H1 (cell line): ENCODE measurements around the gene USP30.

Experiments
- BRCA1 ChIP-seq: IDR thresholded peaks from 2 replicates; pipeline ENCODE4 v1.6.1; 2012; ENCODE audit warnings: low read depth, low read length, improper control_type of control experiment
- CBX5 ChIP-seq: fragments of 300-800, 300-1000 bp; sonication (generic); IDR thresholded peaks from 2 replicates; pipeline ENCODE4 v1.7.1; 2016; ENCODE audit warnings: antibody characterized with exemption, low read length, low read depth
- EP300 ChIP-seq, 2 experiments: IDR thresholded peaks; 1 replicate in 1 of 2; 2 replicates in 1 of 2; pipeline ENCODE4 v1.6.1; 2011 to 2012; ENCODE audit warnings: low read depth in 2 of 2, low read length in 2 of 2, mild to moderate bottlenecking in 2 of 2, borderline replicate concordance in 1 of 2, inconsistent platforms in 1 of 2, moderate library complexity in 1 of 2
- POLR2A ChIP-seq, 2 experiments: IDR thresholded peaks; 1 replicate in 1 of 2; 2 replicates in 1 of 2; pipeline ENCODE4 v1.6.1; 2011; ENCODE audit warnings: low read depth in 2 of 2, low read length in 2 of 2, mild to moderate bottlenecking in 2 of 2; ENCODE audit errors: control extremely low read depth in 1 of 2
- POLR2AphosphoS5 ChIP-seq: IDR thresholded peaks from 2 replicates; pipeline ENCODE4 v1.6.1; 2011; ENCODE audit warnings: low read depth, low read length
- RNF2 ChIP-seq: fragments of 200-900, 300-1000 bp; sonication (generic); IDR thresholded peaks from 2 replicates; pipeline ENCODE4 v1.7.1; 2016; ENCODE audit warnings: borderline replicate concordance, low read depth, mild to moderate bottlenecking, antibody characterized with exemption, low read length; ENCODE audit not compliant: poor library complexity, severe bottlenecking; ENCODE audit errors: missing control alignments
- SIN3A ChIP-seq, 2 experiments: IDR thresholded peaks in 1 of 2; conservative IDR thresholded peaks in 1 of 2; 2 replicates each; pipeline ENCODE4 v1.6.1; 2011 to 2012; ENCODE audit warnings: low read length in 2 of 2, improper control_type of control experiment in 1 of 2, low read depth in 1 of 2, mild to moderate bottlenecking in 1 of 2
- TF ChIP-seq, protein P1 (sequence below), 3 experiments: IDR thresholded peaks; 1 replicate in 2 of 3; 2 replicates in 1 of 3; pipeline versions ENCODE4 v1.5.1 to v1.6.1; 2011; ENCODE audit warnings: low read length in 3 of 3, mild to moderate bottlenecking in 3 of 3, inconsistent platforms in 2 of 3, low read depth in 1 of 3, moderate library complexity in 1 of 3; ENCODE audit not compliant: insufficient read depth in 1 of 3; ENCODE audit errors: control extremely low read depth in 1 of 3
- TF ChIP-seq, protein P2 (sequence below): IDR thresholded peaks from 2 replicates; pipeline ENCODE4 v1.6.1; 2011; ENCODE audit warnings: low read length, improper control_type of control experiment

DNA sequence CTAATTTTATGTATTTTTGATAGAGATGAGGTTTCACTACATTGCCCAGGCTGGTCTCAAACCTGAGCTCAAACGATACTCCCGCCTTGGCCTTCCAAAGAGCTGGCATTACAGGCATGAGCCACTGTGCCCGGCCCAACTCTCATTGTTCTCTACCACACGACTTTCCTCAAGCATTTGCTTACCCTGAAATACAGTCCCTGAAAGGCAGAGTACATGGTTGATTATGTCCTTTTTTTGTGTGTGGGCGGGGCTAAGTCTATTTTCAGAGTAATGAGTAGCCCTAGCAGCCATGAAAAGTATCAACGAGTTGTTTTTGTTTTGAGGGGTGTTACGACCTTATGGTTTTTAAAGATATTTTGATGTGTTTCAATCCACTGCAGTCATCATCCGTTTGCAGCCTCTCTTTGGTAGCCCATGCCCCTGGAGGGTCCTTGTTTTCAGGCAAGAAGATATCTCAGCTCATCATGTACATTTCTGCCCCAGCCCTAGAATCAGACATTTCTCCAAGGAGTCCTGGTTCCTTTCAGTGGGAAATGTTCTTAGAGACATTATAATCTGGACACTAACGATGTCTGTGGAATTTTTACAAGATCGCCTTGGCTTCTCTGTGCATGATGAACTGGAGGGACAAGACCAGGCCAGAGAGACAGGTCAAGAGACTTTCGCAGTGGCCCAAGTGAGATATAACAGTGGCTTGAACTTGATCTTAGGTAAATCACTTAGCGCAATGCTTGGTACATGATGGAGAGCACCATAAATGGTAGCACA, 72.7 kb downstream of the USP30 start:
- TF ChIP-seq POLR2AphosphoS5: no peak
- TF ChIP-seq POLR2A (IDR thresholded peaks at IDR 0.05; ENCODE audit: control extremely low read depth in 1 of 2, low read depth in 2 of 2, low read length in 2 of 2): no peak
- TF ChIP-seq CBX5: no peak
- TF ChIP-seq, protein P1, sequence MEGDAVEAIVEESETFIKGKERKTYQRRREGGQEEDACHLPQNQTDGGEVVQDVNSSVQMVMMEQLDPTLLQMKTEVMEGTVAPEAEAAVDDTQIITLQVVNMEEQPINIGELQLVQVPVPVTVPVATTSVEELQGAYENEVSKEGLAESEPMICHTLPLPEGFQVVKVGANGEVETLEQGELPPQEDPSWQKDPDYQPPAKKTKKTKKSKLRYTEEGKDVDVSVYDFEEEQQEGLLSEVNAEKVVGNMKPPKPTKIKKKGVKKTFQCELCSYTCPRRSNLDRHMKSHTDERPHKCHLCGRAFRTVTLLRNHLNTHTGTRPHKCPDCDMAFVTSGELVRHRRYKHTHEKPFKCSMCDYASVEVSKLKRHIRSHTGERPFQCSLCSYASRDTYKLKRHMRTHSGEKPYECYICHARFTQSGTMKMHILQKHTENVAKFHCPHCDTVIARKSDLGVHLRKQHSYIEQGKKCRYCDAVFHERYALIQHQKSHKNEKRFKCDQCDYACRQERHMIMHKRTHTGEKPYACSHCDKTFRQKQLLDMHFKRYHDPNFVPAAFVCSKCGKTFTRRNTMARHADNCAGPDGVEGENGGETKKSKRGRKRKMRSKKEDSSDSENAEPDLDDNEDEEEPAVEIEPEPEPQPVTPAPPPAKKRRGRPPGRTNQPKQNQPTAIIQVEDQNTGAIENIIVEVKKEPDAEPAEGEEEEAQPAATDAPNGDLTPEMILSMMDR (IDR thresholded peaks at IDR 0.05; ENCODE audit: control extremely low read depth in 1 of 3, insufficient read depth in 1 of 3, low read depth in 1 of 3, low read length in 3 of 3): no peak
- TF ChIP-seq RNF2: no peak
- TF ChIP-seq, protein P2, sequence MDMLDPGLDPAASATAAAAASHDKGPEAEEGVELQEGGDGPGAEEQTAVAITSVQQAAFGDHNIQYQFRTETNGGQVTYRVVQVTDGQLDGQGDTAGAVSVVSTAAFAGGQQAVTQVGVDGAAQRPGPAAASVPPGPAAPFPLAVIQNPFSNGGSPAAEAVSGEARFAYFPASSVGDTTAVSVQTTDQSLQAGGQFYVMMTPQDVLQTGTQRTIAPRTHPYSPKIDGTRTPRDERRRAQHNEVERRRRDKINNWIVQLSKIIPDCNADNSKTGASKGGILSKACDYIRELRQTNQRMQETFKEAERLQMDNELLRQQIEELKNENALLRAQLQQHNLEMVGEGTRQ: no peak
- no peak for TF ChIP-seq SIN3A (conservative IDR thresholded peaks at IDR 0.05 in 1 of 2, IDR thresholded peaks at IDR 0.05 in 1 of 2; ENCODE audit: low read depth in 1 of 2, low read length in 2 of 2)
- no peak for TF ChIP-seq EP300 (IDR thresholded peaks at IDR 0.05; ENCODE audit: borderline replicate concordance in 1 of 2, low read depth in 2 of 2, low read length in 2 of 2)
- no peak for TF ChIP-seq BRCA1
